Lower leg skin (tissue), 3 donors: ENCODE results near the gene PARK7.

Experiments used
- POLR2A ChIP-seq, 2 donors: fragments of 450-650 bp; IDR thresholded peaks; one replicate each; pipeline ENCODE4 v1.6.1; 2016 to 2017; ENCODE audit warnings: antibody characterized with exemption in 2 of 2, mild to moderate bottlenecking in 1 of 2, moderate library complexity in 1 of 2
- TF ChIP-seq, protein P1 (sequence below), 3 donors: fragments of 450-650 bp; IDR thresholded peaks; one replicate each; pipeline ENCODE4 v1.5.1; 2016; ENCODE audit warnings: antibody characterized with exemption in 3 of 3, mild to moderate bottlenecking in 3 of 3, moderate library complexity in 2 of 3

GRCh38 chr1:8010080-8010664, 48.7 kb downstream of the PARK7 start:
- TF ChIP-seq, protein P1, sequence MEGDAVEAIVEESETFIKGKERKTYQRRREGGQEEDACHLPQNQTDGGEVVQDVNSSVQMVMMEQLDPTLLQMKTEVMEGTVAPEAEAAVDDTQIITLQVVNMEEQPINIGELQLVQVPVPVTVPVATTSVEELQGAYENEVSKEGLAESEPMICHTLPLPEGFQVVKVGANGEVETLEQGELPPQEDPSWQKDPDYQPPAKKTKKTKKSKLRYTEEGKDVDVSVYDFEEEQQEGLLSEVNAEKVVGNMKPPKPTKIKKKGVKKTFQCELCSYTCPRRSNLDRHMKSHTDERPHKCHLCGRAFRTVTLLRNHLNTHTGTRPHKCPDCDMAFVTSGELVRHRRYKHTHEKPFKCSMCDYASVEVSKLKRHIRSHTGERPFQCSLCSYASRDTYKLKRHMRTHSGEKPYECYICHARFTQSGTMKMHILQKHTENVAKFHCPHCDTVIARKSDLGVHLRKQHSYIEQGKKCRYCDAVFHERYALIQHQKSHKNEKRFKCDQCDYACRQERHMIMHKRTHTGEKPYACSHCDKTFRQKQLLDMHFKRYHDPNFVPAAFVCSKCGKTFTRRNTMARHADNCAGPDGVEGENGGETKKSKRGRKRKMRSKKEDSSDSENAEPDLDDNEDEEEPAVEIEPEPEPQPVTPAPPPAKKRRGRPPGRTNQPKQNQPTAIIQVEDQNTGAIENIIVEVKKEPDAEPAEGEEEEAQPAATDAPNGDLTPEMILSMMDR (IDR thresholded peaks at IDR 0.05) = no peak
- no peak for TF ChIP-seq POLR2A (IDR thresholded peaks at IDR 0.05)
